Measurements from ENCODE around the gene PUS10.

DNA sequence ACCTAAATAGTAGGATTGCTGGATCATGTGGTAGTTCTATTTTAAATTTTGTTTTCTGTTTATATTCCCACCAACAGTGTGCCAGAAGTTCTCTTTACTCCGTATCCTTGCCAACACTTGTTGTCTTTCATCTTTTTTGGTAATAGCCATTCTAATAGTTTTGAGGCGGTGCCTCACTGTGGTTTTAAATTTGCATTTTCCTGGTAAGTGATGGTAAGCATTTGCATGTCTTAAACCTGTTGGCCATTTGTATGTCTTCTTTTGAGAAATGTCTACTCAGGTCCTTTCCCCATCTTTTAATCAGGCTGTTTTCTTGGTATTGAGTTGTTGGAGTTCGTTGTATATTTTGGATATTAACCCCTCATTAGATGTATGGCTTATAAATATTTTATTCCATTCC is 85.1 kb downstream of the PUS10 start:
- TF ChIP-seq, protein P1, sequence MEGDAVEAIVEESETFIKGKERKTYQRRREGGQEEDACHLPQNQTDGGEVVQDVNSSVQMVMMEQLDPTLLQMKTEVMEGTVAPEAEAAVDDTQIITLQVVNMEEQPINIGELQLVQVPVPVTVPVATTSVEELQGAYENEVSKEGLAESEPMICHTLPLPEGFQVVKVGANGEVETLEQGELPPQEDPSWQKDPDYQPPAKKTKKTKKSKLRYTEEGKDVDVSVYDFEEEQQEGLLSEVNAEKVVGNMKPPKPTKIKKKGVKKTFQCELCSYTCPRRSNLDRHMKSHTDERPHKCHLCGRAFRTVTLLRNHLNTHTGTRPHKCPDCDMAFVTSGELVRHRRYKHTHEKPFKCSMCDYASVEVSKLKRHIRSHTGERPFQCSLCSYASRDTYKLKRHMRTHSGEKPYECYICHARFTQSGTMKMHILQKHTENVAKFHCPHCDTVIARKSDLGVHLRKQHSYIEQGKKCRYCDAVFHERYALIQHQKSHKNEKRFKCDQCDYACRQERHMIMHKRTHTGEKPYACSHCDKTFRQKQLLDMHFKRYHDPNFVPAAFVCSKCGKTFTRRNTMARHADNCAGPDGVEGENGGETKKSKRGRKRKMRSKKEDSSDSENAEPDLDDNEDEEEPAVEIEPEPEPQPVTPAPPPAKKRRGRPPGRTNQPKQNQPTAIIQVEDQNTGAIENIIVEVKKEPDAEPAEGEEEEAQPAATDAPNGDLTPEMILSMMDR (IDR thresholded peaks at IDR 0.05) = no peak
- TF ChIP-seq POLR2AphosphoS5 (IDR thresholded peaks at IDR 0.05) = no peak
